ENCODE results near the gene VDR.

Gene VDR

DNA sequence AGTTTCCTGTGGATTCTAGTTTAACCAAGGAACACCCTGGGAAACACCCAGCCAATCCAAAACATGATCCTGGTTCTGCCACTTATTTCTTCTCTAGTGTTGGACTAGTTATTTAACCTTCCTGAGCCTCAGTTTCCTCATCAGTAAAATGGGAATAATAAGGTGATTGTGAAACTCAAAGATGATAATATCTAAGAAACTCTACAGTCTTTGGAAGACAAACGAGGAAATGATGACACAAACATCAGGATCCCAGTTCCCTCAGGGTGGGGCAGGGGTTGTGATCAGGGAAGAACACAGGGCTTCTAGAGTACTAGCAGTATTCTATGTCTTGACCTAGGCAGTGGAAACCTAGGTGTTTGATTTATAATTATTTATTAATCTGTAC, 40.5 kb upstream of the VDR start:
- no peak for TF ChIP-seq CTCF (conservative IDR thresholded peaks at IDR 0.05; ENCODE audit: low read depth, low read length)
- DNase-seq (ENCODE audit: low read depth) = no peak

GRCh38 chr12:47944685-47945340, 40.0 kb upstream of the VDR start:
- no peak for DNase-seq (ENCODE audit: low read depth)
- no peak overlapping the region for H3K4me3 ChIP-seq (ENCODE audit: low read depth, low read length)
- no peak for TF ChIP-seq CTCF (conservative IDR thresholded peaks at IDR 0.05; ENCODE audit: low read depth, low read length)

More for the DNA sequence above, 40.5 kb upstream of the VDR start:
- H3K4me3 ChIP-seq (ENCODE audit: low read depth, low read length) = no peak overlapping the region

- no peak for TF ChIP-seq CTCF (conservative IDR thresholded peaks at IDR 0.05; ENCODE audit: low read depth, low read length)
- H3K4me3 ChIP-seq (ENCODE audit: low read depth, low read length) = no peak overlapping the region
- no peak for DNase-seq (ENCODE audit: low read depth)
Observed at GRCh38 chr12:47943623-47944340, 39.0 kb upstream of the VDR start.

DNA sequence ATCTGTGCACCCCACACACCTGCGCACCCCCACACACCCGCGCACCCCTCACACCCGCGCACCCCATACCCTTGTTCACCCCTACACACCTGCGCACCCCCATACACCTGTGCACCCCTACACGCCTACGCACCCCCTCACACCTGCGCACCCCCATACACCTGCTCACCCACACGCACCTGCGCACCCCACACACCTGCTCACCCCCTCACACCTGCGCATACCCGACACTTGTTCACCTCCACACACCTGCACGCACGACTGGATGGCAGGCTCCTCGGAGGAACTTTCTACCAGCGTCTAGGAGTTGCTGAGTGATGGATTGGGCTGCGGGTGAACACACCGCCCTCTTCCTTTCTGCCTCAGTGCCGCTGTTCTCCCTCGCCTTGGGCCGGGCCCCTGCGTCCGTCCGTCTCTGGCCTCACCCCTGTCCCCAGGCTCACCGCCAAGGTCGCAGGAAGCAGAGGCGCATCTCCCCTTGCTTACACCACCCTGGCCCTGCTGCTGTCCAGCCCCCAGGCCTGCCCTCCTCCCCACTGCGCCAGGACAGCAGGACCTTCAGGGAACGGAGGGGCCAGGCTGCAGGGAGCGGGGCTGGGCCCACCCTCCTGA, 37.9 kb upstream of the VDR start:
- H3K4me3 ChIP-seq (ENCODE audit: low read depth, low read length) = no peak overlapping the region
- no peak for DNase-seq (ENCODE audit: low read depth)
- TF ChIP-seq CTCF (conservative IDR thresholded peaks at IDR 0.05; ENCODE audit: low read depth, low read length) = no peak

GRCh38 chr12:47941871-47942613, 37.2 kb upstream of the VDR start:
- DNase-seq (ENCODE audit: low read depth) = peak; percentile 11
- no peak overlapping the region for H3K4me3 ChIP-seq (ENCODE audit: low read depth, low read length)
- TF ChIP-seq CTCF (conservative IDR thresholded peaks at IDR 0.05; ENCODE audit: low read depth, low read length) = peak; percentile 46

DNA sequence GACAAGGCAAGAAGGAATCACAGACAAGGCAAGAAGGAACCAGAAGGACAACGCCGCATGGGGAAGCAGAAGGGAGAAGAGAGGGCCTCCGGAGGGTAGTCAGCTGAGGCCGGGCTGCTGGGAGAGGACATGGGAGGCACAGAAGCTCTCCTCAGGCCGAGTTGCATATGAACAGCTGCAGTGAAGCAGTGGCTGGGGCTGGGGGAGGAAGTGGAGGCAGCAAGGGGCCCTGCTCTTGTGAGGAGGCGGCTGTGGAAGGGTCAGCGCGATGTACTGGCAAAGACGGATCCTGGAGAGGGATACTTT, 36.6 kb upstream of the VDR start:
- no peak for DNase-seq (ENCODE audit: low read depth)
- no peak overlapping the region for H3K4me3 ChIP-seq (ENCODE audit: low read depth, low read length)
- no peak for TF ChIP-seq CTCF (conservative IDR thresholded peaks at IDR 0.05; ENCODE audit: low read depth, low read length)
